Pancreas (tissue), 10 donors: ENCODE measurements around the gene ERAP2. TPM values are rescaled to one million over a fixed set of nuclear protein-coding genes. Genes with fewer than 3 reads are reported as not detected.

Experiments used
- ATAC-seq, 4 donors: fragments of 200-7000 bp; cut with Tn5 transposase; one replicate each; pipeline versions ENCODE4 v1.8.0 to v1.9.1; 2020; ENCODE audit warnings: mild to moderate bottlenecking in 4 of 4, moderate library complexity in 4 of 4
- DNase-seq, 6 donors: peaks; one replicate each; pipeline ENCODE4 v3.0.0-alpha.2; 2020
- FAIRE-seq: peaks from 2 replicates; lab custom pipeline; 2012; peaks lifted over from hg19 to GRCh38; lab: Jason Lieb, UNC
- H3K27ac ChIP-seq, 4 donors: fragments of 200-600 bp; sonication (generic); 1 replicate in 3 of 4; 2 replicates in 1 of 4; pipeline versions ENCODE4 v1.5.0 to v1.8.0; 2020
- H3K27me3 ChIP-seq, 4 donors: fragments of 200-600 bp; one replicate each; pipeline ENCODE4 v1.8.0; 2021
- H3K36me3 ChIP-seq, 3 donors: fragments of 200-600 bp; sonication (generic) in 1 of 3; one replicate each; pipeline versions ENCODE4 v1.5.0 to v1.8.0; 2020 to 2021
- H3K4me1 ChIP-seq, 3 donors: fragments of 200-600 bp; one replicate each; pipeline ENCODE4 v1.8.0; 2021
- H3K4me3 ChIP-seq, 4 donors: fragments of 200-600 bp; sonication (generic) in 2 of 4; one replicate each; pipeline versions ENCODE4 v1.5.0 to v1.8.0; 2020 to 2021
- H3K9me3 ChIP-seq, 4 donors: fragments of 200-600 bp; one replicate each; pipeline ENCODE4 v1.8.0; 2021
- WGBS, 2 donors: extraction: QIAGEN DNeasy Blood & Tissue Kit; methylation state at CpG; one replicate each; pipeline ENCODE4 v1.1.7; 2013; 5-methylcytosine and 5-hydroxymethylcytosine counted together
- intact Hi-C, 3 donors: fragments of 100-400 bp; cut with DNase I; formaldehyde crosslinking; loops; one replicate each; pipeline versions ENCODE4 v1.11.1 to v1.14.2; 2022
- polyA plus RNA-seq, 2 donors: library from polyadenylated mRNA; stranded (reverse); fragments of 200-250 nt; gene quantifications; one replicate each; pipeline ENCODE4 v1.2.3, GENCODE V29; 2013
- total RNA-seq, 6 donors: library from RNA; stranded (reverse); fragmentation: NEBNext Ultra II Directional in 4 of 6; extraction: Animal tissue kit (Norgen Biotek cat#: 25700) in 4 of 6; gene quantifications; one replicate each; pipeline versions ENCODE4 v1.2.1 to v1.2.4, GENCODE V29; 2021 to 2023
- TF ChIP-seq, protein P1 (sequence below), 4 donors: fragments of 200-600 bp; sonication (generic) in 3 of 4; IDR thresholded peaks; one replicate each; pipeline versions ENCODE4 v1.5.0 to v1.8.0; 2021; ENCODE audit warnings: antibody characterized with exemption in 4 of 4
- donor health status: healthy with polysubstance abuse.
- donor health status: DM: no; HTN: no; CAD: no; lungs with moderate emphysema.
- donor health status: DM: no; HTN: no; CAD: no.
- donor health status: control.
- donor health status: control.
- donor health status: Bipolar disorder and iron deficiency.
- donor health status: DM: yes; HTN: yes; CAD: no.
- donor health status: DM: no; HTN: no; CAD: no.
- donor health status: DM: no; HTN: no; CAD: no.
- donor health status: DM: yes; HTN: yes; CAD: no.

ERAP2 gene
- total and polyA plus RNA-seq, 8 donors: 0.22 to 9.3 (median 1.4) TPM

- TF ChIP-seq, protein P1, sequence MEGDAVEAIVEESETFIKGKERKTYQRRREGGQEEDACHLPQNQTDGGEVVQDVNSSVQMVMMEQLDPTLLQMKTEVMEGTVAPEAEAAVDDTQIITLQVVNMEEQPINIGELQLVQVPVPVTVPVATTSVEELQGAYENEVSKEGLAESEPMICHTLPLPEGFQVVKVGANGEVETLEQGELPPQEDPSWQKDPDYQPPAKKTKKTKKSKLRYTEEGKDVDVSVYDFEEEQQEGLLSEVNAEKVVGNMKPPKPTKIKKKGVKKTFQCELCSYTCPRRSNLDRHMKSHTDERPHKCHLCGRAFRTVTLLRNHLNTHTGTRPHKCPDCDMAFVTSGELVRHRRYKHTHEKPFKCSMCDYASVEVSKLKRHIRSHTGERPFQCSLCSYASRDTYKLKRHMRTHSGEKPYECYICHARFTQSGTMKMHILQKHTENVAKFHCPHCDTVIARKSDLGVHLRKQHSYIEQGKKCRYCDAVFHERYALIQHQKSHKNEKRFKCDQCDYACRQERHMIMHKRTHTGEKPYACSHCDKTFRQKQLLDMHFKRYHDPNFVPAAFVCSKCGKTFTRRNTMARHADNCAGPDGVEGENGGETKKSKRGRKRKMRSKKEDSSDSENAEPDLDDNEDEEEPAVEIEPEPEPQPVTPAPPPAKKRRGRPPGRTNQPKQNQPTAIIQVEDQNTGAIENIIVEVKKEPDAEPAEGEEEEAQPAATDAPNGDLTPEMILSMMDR (IDR thresholded peaks at IDR 0.05): no peak
- FAIRE-seq (no peak), DNase-seq (no peak), ATAC-seq (no peak)
- intact Hi-C loops: loop anchor here in 1 of 3 donors (10.0 kb wide), 1 partner anchor 294 kb away; no protein-coding TSS in a partner anchor
- WGBS, 2 donors: 68 to 69% methylated on average over 2 of the region's 2 CpGs
- H3K9me3 ChIP-seq: no peaks in the 10 kb centered on the region
- no peak overlapping the region for H3K27ac ChIP-seq
- no peaks in the 10 kb centered on the region for H3K4me1 ChIP-seq
- no peak overlapping the region for H3K4me3 ChIP-seq
- H3K27me3 ChIP-seq: no peaks in the 10 kb centered on the region
- no peaks in the 10 kb centered on the region for H3K36me3 ChIP-seq
Observed at GRCh38 chr5:96861076-96861475, 15.2 kb upstream of the ERAP2 start.

DNA sequence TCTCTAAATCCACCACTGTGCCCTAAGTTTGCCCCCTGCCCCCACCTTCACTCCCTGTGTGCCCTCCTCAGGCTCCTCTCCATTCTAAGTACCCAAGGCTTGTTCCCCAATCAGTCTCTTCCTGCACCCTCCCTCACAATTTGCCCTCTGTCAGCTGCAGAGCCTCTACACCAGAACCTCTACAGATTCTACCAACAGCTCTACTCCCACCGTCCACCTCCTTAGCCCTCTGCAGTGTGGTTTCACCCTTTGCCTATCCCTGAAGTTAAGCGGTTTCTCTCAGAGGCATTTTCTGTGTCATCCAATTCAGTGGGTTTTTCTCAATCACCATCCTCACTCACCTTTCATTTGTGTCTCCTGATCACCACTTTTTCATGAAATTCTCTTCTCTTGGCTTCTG, 13.2 kb upstream of the ERAP2 start:
- no peak overlapping the region for H3K27ac ChIP-seq
- FAIRE-seq (no peak), ATAC-seq (no peak), DNase-seq (no peak)
- H3K4me1 ChIP-seq: no peaks in the 10 kb centered on the region
- TF ChIP-seq, protein P1 (IDR thresholded peaks at IDR 0.05): no peak
- intact Hi-C loops: loop anchor here in 1 of 3 donors (10.0 kb wide), 1 partner anchor 292 kb away; no protein-coding TSS in a partner anchor
- no peaks in the 10 kb centered on the region for H3K9me3 ChIP-seq
- no peak overlapping the region for H3K4me3 ChIP-seq
- H3K27me3 ChIP-seq: no peaks in the 10 kb centered on the region
- H3K36me3 ChIP-seq: no peaks in the 10 kb centered on the region
- whole genome bisulfite sequencing, 2 donors: 85 to 95% methylated on average over 2 of the region's 2 CpGs

- H3K36me3 ChIP-seq: no peaks in the 10 kb centered on the region
- FAIRE-seq (no peak), ATAC-seq (no peak), DNase-seq (no peak)
- 60 to 73% methylated on average over 3 of the region's 3 CpGs for WGBS, 2 donors
- H3K27me3 ChIP-seq: no peaks in the 10 kb centered on the region
- H3K9me3 ChIP-seq: no peaks in the 10 kb centered on the region
- no peak overlapping the region for H3K4me3 ChIP-seq
- intact Hi-C loops: loop anchor here in 1 of 3 donors (10.0 kb wide), 1 partner anchor 291 kb away; no protein-coding TSS in a partner anchor
- H3K27ac ChIP-seq: no peak overlapping the region
- TF ChIP-seq, protein P1 (IDR thresholded peaks at IDR 0.05): no peak
- no peaks in the 10 kb centered on the region for H3K4me1 ChIP-seq
Observed at GRCh38 chr5:96863949-96864584, 12.2 kb upstream of the ERAP2 start.

DNA sequence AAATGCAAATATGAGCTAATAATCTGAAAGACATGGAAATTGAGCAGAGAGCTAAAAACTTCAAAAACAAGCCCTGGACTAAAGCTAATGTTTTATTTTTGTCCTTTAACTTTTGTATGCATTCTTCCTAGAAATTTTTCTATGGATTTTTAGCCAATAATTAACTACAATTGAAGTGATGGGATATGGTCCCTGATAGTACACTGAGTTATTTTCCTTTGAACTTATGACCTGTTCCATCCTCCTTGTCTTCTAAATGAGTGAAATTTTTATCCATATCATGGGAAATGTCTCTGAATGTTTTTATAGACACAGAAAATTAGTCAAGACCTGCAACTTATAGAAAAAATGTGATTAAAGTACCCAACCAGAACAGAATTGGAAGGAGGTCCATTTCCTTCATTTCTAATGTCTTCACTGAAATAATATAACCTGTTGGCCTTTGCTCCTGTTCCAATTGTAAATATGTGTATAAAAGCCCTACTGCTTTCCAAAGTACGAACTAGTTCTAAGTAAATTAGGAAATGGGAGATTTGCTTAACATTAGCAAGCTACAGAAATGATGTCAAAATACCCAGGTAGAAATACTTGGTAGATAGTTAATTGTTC, 11.3 kb upstream of the ERAP2 start:
- H3K36me3 ChIP-seq: no peaks in the 10 kb centered on the region
- WGBS, 2 donors: 84 to 89% methylated on average over 1 of the region's 1 CpG
- H3K4me3 ChIP-seq: no peak overlapping the region
- no peak overlapping the region for H3K27ac ChIP-seq
- no peak for FAIRE-seq
- no peak for DNase-seq
- H3K27me3 ChIP-seq: no peaks in the 10 kb centered on the region
- intact Hi-C loops: loop anchor here in 1 of 3 donors (10.0 kb wide), 1 partner anchor 290 kb away; no protein-coding TSS in a partner anchor
- H3K4me1 ChIP-seq: no peaks in the 10 kb centered on the region
- no peaks in the 10 kb centered on the region for H3K9me3 ChIP-seq
- ATAC-seq: no peak
- TF ChIP-seq, protein P1 (IDR thresholded peaks at IDR 0.05): no peak
